Lung (tissue), 12 donors: ENCODE results near the gene TSPYL2. TPM values are rescaled to one million over a fixed set of nuclear protein-coding genes. Genes with fewer than 3 reads are reported as not detected.

Experiments used
- ATAC-seq: fragments of 200-7000 bp; cut with Tn5 transposase; one replicate; pipeline ENCODE4 v1.9.1; 2020; ENCODE audit warnings: moderate number of reproducible peaks; ENCODE audit not compliant: insufficient read depth, low FRiP score
- DNase-seq, 3 donors: peaks; one replicate each; pipeline ENCODE4 v3.0.0-alpha.2; 2013 to 2017
- H3K27ac ChIP-seq, 2 donors: one replicate each; pipeline ENCODE4 v1.5.1; 2013; ENCODE audit warnings: mild to moderate bottlenecking in 2 of 2, moderate library complexity in 2 of 2, control low read depth in 1 of 2, inconsistent platforms in 1 of 2, low read depth in 1 of 2, low read length in 1 of 2
- H3K27me3 ChIP-seq, 3 donors: one replicate each; pipeline ENCODE4 v1.5.1; 2013; ENCODE audit warnings: low read length in 2 of 3; ENCODE audit not compliant: control insufficient read depth in 3 of 3, insufficient read depth in 3 of 3
- H3K36me3 ChIP-seq, 4 donors: one replicate each; pipeline ENCODE4 v1.5.1; 2013; ENCODE audit warnings: low read length in 4 of 4, mild to moderate bottlenecking in 1 of 4, moderate library complexity in 1 of 4; ENCODE audit not compliant: control insufficient read depth in 4 of 4, insufficient read depth in 4 of 4
- H3K4me1 ChIP-seq, 5 donors: one replicate each; pipeline ENCODE4 v1.5.1; 2013; ENCODE audit warnings: low read length in 5 of 5, mild to moderate bottlenecking in 2 of 5, moderate library complexity in 1 of 5; ENCODE audit not compliant: control insufficient read depth in 5 of 5, insufficient read depth in 5 of 5
- H3K4me3 ChIP-seq: one replicate; pipeline ENCODE4 v1.5.1; 2013; ENCODE audit warnings: mild to moderate bottlenecking, control low read depth, moderate library complexity
- H3K9ac ChIP-seq, 2 donors: one replicate each; pipeline ENCODE4 v1.5.1; 2013; ENCODE audit warnings: low read length in 2 of 2, control low read depth in 1 of 2; ENCODE audit not compliant: insufficient read depth in 1 of 2
- H3K9me3 ChIP-seq, 4 donors: one replicate each; pipeline ENCODE4 v1.5.1; 2013; ENCODE audit warnings: low read length in 3 of 4, mild to moderate bottlenecking in 1 of 4, moderate library complexity in 1 of 4; ENCODE audit not compliant: control insufficient read depth in 4 of 4, insufficient read depth in 3 of 4
- CTCF ChIP-seq: IDR thresholded peaks from 2 replicates; pipeline ENCODE4 v1.5.1; 2012; ENCODE audit warnings: mild to moderate bottlenecking; ENCODE audit errors: control extremely low read depth, extremely low read depth
- WGBS, 2 donors: extraction: QIAGEN DNeasy Blood & Tissue Kit; methylation state at CpG; one replicate each; pipeline ENCODE4 v1.1.7; 2013; 5-methylcytosine and 5-hydroxymethylcytosine counted together
- polyA plus RNA-seq, 2 donors: library from polyadenylated mRNA; stranded (reverse); fragments of 200-250 nt; gene quantifications; one replicate each; pipeline ENCODE4 v1.2.1, GENCODE V29; 2013
- total RNA-seq, 2 donors: library from RNA; depleted of rRNA in 1 of 2; stranded (reverse); fragments of >200 nt in 1 of 2; gene quantifications; one replicate each; pipeline ENCODE4 v1.2.1, GENCODE V29; 2014 to 2021
- donor health status: control.
- donor health status: control.
- donor health status: Bipolar disorder and iron deficiency.
- donor health status: healthy.
- donor health status: DM: yes; HTN: yes; CAD: no.

The TSPYL2 gene
- total and polyA plus RNA-seq, 4 donors: 20.8 to 66.2 (median 36.7) TPM

- Histone ChIP-seq H3K27ac (peak overlapping the region in 1 of 2 donors; percentile 93), H3K4me3 (no peak overlapping the region), H3K9ac (peak overlapping the region in 1 of 2 donors; percentile 78), H3K9me3 (no peaks in the 10 kb centered on the region), H3K4me1 (no peaks in the 10 kb centered on the region), H3K36me3 (peaks cover 3 to 15% (median 3%) of the 10 kb centered on the region in 4 donors), H3K27me3 (peaks cover 0 to 23% (median 19%) of the 10 kb centered on the region in 3 donors)
- TF ChIP-seq CTCF: peak; percentile 53
- DNase-seq (peak; percentile 61 to 78 (median 69)), ATAC-seq (no peak)
- 10 to 19% methylated on average over 11 of the region's 11 CpGs for WGBS, 2 donors
Observed at GRCh38 chrX:53089224-53089842, 7.2 kb downstream of the TSPYL2 start.

GRCh38 chrX:53089925-53090324 is 7.8 kb downstream of the TSPYL2 start:
- ATAC-seq (no peak), DNase-seq (no peak)

GRCh38 chrX:53091354-53091753 is 9.2 kb downstream of the TSPYL2 start:
- H3K27ac ChIP-seq: peak overlapping the region in 1 of 2 donors; percentile 17
- H3K4me1 ChIP-seq: peaks cover 0 to 7% (median 0%) of the 10 kb centered on the region in 5 donors
- peaks cover 3 to 27% (median 15%) of the 10 kb centered on the region in 3 donors for H3K27me3 ChIP-seq
- ATAC-seq: no peak
- TF ChIP-seq CTCF: no peak
- DNase-seq: no peak
- no peaks in the 10 kb centered on the region for H3K9me3 ChIP-seq
- H3K9ac ChIP-seq: no peak overlapping the region
- WGBS, 2 donors: 71 to 93% methylated on average over 2 of the region's 2 CpGs
- H3K36me3 ChIP-seq: peaks cover 0 to 6% (median 3%) of the 10 kb centered on the region in 4 donors
- H3K4me3 ChIP-seq: no peak overlapping the region

More at GRCh38 chrX:53089925-53090324, 7.8 kb downstream of the TSPYL2 start:
- TF ChIP-seq CTCF: no peak
- H3K27ac ChIP-seq: no peak overlapping the region
- H3K4me3 ChIP-seq: no peak overlapping the region
- peaks cover 1 to 15% (median 3%) of the 10 kb centered on the region in 4 donors for H3K36me3 ChIP-seq
- peaks cover under 1 to 25% (median 23%) of the 10 kb centered on the region in 3 donors for H3K27me3 ChIP-seq
- peaks cover 0 to 4% (median 0%) of the 10 kb centered on the region in 5 donors for H3K4me1 ChIP-seq
- H3K9me3 ChIP-seq: no peaks in the 10 kb centered on the region
- WGBS, 2 donors: 49 to 75% methylated on average over 2 of the region's 2 CpGs
- no peak overlapping the region for H3K9ac ChIP-seq
